Stimulated activated CD4-positive, alpha-beta T cell treated with anti-CD3 and anti-CD28 coated beads, Interleukin-4, amount 100 ng/mL, for 4 hours (primary cell): Measurements from ENCODE around the gene WNT7A.
"Not testable (repeated sequence)": the region's sequence is repeated elsewhere in the genome, so short reads cannot be mapped to it uniquely, and the experiment has no call there.

Experiments used
- DNase-seq, 2 experiments: peaks; one replicate each; pipeline ENCODE4 v3.0.0-alpha.2; 2020

WNT7A gene

DNA sequence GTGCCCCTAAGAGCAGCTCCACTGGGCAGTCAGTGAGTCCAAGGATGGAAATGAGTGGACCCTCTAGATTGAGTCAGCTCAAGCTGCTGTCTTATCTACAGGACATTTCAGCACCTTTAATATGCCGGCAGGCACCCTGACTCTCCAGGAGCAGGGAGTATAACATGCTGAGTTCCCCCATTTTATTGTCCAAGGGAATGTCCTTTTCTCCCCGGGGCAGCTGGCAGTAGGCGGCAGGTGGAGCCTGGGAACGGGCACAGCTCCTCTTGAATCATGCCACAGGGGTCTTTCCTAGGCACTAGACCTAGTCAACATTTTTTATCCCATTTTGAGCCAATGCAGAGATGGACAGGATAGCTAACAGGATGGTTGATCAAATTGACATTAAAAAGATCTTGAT is 14.8 kb downstream of the WNT7A start:
- DNase-seq = no peak

DNA sequence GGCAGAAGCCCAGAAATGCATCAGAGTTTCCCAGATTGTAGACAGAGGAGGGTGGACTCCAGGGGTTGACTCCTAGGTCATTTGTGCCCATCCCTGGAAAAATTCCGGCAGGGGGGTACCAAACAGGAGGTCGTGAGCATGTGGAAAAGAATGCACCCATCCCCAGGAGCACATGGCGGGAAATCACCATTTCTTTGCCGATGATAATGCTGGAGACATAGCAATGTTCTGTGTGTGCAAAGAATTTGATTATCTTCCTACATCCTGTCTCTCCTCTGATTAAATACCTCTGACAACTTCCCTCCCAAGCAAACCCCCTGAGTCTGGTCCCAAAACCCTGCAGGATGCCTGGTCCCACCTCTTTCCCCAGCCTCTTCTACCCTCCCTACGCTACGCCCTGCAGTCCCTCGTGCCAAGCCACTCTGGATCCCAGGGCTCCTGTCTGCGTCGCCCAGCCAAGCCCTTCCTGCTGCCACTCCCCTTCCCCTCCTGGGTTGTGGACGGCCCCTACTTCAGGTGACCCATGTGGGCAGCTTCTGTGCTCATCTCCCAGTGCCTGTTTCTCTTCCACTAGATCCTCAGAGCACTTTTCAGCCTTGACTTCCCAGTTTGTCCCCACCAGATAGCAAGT is 15.8 kb downstream of the WNT7A start:
- DNase-seq = no peak

DNA sequence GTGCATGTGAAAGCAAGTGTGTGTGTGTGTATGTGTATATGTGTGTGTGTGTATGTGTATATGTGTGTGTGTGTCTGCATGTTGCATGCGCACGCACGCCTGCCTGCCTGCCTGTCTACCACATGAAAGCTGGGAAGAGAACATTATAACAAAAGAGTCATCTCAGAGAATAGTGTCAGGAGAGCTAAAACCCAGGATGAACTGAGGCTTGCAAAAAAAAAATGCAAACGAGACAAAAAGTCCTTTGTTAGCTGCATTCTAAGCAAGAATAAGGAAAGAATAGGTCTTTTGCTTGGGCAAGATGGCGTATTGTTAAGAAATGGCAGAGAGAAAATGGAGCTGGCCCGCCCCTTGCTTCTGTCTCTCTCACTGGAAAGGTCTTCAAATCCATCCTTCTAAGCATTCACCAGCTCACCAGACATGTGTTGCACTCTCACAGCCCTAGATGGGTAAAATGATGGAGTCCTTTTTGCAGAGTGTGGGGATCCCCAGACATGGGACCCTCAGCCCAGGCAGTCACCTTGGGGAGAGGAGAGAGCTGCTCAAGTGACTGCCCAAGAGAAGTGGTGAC is 16.4 kb downstream of the WNT7A start:
- no peak for DNase-seq

DNA sequence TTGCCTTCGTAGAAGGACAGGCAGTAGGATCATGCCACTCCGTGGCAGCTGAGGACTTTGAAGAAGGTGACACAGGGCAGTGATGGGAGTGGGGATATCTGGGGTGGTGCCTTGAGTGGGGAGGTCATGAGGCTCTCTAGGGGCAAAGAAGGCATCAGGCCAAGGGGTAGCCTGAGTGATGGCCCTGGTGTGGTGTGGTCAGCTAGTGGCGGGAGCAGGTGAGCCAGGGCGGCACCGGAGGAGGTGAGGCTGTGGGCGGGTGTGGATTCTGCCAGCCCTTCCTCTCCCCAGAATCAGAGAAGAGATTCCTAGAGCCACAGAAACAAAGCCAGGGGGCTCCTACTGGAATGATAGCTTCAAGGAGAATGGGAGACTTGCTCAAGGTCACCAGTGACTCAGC is 18.4 kb downstream of the WNT7A start:
- DNase-seq = no peak

DNA sequence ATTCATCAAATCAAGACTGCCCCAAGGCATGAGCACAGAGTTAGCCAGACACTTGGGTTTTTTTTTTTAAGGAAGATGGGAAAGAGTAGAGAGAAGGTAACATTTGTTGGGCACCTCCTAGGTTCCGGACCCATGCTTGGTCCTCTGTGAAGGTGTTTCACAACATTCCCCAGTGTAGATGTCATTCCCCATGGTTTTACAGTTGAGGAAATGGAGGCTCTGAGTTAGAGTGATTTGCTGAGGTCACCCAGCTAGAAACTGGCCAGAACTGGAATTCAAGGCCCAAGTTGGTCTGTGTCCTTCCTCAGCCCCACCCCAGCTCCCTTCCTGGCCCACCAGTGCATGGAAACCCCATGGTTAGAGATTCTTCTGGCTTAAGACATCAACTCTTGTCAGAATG is 19.9 kb downstream of the WNT7A start:
- DNase-seq = no peak

DNA sequence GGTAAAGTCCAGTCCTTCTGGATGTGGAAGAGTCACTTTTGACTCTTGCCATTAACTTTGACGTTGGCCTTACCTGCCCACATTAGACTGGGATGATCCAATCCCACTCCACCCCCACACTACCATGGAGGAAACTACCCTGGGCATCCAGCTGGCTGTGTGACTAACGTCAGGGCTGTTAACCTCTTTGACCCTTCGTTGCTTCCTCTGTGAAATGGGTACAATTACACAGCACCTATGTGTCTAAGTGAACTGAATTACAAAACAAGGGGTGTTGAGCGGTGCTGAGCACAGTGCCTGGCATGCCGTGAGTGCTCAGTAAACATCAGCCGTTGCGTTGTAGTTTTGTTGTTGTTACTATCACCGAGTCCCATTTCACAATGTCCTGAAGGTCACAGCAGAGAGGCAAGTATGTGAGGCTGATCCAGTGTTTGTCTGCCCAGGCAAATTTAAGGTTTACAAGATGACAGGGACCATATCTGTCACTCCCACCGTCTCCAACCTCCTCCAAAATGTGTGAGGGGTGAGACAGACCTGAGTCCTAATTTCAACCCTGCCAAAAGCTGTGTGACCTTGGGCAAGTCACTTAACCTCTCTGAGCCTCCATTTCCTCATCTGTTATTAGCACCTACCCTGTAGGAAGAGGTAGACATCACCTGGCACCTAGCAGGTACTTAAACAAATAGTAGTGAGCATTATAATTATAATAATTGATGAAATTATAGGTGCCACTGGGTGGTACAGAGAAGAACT is 20.9 kb downstream of the WNT7A start:
- no peak for DNase-seq

DNA sequence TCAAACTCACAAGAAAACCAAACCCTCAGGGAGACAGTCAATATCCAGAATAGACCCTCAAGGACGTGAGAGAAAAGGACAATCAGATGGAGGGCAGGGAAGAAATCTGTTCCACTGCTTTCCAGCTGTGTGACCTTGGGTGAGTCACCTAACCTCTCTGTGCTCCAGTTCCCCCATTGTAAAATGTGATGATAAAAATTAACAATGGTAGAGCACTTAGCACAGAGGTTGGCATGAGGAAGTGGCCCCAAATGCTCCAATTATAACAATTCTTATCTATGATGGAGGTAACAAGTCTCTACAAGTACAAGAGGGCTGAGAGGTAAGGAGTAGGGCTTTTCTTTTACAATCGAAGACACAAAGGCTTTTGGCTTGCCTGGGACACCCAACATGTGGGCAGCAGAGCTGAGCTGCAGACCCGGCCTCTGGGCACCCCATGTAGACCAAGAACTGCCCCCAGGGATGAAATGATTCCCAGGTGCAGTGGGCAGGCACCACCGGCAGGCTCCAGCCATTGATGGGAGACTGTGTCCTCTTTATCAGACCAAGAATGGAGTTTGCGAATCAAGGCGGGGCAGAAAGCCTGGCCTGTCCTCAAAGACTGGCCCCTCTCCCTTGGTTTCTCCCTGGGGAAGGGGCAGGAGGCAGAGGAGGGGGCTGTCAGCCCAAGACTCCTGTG is 22.0 kb downstream of the WNT7A start:
- no peak for DNase-seq

DNA sequence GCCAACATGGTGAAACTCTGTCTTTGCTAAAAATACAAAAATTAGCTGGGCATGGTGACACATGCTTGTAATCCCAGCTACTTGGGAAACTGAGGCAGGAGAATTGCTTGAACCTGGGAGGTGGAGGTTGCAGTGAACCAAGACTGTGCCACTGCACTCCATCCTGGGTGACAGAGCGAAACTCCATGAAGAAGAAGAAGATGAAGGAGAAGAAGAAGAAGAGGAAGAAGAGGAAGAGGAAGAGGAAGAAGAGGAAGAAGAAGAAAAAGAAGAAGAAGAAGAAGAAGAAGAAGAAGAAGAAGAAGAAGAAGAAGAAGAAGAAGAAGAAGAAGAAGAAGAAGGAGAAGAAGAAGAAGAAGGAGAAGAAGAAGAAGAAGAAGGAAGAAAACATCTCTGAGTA is 23.2 kb downstream of the WNT7A start:
- DNase-seq = not testable (repeated sequence)

DNA sequence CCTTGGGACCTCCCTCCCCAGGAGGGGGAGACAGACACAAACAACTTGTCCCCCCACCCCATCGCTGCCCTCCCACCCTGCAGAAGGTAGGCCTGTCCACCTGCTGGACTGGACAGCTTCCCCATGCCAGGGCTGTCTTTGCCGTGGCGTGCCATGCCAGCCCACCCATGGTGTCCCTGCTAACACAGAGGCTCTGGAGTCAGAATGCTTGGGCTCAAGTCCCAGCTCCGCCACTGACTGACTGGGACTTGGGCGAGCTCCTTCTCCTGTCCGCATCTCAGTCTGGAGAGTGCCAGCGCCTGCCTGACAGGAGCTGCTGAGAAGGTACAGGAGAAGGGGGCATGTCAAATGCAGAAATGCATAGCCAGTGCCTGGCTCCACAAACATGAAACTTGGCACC is 23.9 kb downstream of the WNT7A start:
- no peak for DNase-seq

DNA sequence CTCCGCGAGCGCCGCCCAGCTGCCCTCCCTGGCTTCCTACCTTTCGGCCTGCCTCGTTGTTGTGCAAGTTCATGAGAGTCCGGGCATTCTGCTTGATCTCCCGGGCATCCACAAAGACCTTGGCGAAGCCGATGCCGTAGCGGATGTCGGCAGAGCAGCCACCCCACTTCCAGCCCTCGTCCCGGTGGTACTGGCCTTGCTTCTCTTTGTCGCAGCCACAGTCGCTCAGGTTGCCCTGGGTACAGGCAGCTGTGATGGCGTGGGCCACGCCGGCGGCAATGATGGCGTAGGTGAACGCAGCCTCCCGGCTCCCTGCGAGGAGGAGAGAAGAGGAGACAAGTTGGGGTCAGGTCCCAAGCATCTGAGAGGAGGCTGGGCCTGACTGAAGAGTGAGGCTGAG is 25.4 kb downstream of the WNT7A start:
- no peak for DNase-seq

DNA sequence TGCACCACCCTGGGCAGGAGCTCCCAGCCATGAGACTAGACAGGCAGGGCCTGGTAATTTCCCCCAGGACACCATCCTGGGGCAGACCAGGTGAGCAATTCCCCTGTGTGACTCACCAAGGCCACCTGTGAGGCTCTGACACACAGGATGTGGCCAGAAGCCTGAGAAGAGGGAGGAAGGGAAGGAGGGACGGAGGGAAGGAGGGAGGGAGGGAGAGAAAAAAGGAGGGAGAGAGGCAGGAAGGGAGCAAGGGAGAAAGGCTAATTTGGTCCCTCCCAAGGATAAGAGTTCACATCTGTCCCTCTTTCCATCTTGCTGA is 25.9 kb downstream of the WNT7A start:
- DNase-seq = no peak

DNA sequence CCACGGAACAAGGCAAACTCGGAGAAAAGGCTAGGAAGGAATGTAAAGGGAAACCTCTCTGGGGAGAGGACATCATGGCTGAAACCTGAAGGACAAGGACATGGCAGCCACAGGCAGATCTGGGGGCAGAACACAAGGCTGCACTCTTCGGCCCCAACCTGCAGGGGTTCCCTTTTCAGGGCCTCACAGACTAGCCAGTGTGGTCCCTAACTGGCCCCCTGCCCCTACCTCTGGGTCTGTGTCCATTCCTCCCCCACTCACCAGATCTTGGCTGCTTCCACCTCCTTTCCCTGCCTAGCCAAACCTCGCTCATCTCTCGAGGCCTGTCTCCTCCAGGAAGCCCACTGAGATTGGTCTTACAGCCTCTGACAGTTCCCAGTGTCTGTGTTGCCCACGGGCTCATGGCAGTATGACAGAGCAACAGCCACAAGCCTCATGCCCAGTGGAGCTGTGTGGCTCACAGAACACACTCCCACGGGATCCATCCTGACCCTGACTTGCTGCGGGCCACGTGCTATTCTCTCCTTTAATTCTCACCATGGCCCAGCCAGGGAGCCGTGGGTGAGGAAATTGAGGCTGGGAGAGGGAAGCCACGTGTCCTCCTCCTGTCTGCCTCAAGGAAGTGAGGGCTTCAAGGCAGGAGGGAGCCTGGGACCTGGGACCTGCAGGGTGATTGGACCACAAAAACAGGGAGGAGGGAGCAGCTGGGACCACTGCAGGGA is 26.5 kb downstream of the WNT7A start:
- DNase-seq = no peak

DNA sequence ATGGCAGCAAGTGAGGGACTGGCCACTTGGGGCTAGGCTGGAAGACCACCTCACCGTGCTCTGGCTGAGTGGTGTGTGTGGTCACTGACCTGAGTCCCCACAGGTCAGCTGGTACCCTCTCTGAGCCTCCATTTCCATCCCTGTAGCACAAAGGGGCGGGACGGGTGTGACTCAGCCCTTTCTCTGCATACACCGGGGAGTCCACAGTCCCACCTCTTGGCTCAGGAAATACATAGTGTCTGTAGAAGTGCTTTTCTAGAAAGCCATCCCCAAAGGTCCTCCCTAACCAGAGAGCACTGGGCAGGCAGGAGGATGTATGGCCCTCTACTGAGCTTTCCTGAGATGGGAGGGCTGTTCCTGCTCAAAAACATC is 27.2 kb downstream of the WNT7A start:
- no peak for DNase-seq

DNA sequence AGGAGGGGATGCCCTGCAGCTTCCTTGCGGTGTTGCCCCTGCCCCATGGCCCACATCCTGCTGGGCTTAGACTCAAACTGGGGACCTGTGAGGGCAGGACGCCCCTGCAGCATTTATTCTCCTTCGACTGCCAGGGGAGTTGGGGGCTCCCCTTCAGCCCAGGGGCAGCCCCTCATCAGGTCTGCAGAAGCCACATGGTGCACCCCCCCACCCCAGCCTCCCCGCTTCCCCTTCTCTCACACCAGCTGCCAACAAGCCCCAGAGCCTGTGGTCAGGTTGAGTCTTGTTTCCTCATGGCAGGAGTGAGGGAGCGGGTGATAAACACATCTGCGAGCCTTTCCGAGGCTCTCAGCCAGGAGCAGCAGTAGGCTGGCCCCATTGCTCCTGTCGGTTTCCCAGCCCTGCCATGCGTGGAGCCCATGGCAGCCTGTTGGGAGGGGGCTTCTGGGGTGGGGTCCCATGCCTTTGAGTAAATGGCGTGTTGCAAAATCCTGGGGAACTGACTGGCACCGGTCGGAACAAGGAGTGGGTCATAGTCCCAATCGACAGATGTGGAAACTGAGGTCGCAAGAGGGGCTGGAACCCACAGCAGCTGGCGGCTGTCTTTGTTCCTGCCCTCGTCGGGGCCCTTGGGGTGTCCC is 27.8 kb downstream of the WNT7A start:
- no peak for DNase-seq

DNA sequence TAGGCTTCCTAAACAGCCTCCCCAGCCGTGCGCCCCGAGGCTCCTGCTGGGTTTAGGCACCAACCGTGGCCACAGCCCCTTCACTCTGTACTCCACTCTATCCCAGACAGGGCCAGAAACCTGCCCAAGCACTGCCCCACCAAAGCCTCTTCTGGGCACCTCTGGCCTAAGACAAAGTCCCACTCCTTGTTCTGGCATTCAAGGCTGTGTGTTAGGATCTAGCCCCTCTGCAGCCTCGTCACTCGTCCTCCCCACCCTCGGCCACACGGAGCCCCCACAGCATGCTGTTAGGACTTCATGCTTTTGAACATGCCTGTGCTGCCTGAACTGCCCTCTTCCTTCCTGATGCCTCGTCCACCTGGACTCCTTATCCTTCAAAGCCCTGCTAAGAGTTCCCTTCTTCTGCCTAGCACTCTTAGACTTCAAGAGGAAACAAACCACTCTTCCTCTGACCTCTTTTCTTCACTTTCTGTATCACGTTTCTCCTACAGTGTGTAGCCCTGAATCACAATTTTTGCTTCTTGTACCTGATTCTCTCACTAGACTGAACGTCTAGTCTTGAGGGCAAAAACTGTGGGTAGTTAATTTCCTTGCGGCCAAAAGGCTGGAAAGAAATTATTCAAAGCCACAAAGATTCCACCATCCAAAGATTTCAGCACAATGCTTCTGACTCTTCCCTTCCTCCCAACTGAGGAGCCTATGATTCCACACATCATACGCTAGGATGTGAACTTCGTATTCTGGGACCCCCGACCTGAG is 28.6 kb downstream of the WNT7A start:
- no peak for DNase-seq

DNA sequence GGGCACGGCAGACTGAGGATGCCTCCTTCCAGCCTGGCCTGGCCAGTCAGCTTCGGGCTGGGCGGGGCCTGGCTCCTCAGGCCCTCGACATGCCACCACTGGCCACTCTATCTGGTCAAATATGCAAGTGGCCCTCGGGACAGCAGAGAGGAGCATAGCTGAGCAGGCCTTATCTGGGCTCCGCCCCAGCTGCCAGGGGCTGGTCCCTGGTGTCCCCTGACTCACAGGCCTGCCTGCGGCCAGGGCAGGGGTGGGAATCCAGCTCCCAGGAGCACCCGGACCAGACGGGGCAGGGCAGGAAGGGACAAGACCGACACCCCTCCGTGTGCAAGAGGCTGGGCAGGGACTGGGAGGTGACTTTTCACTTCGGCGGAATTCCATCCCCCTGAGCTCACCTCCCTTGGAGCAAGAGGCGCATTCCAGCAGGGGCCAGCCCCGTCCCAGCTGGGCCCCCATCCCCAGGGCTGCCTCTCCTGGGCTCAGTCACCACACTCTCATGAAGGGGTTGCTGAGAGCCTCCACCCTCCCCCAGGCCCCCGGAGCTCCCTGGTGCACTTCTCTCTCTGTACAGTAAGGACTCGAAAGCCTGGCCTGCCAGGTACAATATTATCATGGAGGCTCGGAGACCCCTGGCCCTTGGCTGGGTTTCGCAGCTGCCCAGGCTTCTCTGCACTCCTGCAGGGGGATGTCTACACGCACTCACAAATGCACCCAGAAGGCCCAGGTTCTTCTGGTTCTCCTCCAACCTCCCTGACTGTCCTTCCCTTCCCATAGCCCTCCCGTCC is 29.5 kb downstream of the WNT7A start:
- no peak for DNase-seq

DNA sequence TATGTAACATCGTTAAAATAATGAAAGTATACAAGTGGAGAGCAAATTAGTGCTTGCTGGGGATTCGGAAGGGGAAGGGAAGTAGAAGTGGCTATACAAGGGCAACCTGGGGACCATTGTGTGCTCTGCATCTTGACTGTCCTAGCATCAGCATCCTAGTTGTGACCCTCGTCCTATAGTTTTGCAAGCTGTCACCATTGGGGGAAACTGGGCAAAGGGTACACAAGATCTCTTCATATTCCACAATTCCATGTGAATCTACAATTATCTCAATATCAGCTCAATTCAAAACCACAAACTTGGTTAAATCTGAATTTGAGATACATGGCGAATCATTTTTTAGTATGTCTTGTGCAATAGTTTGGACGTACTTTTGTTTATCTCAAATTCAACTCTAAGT is 30.9 kb downstream of the WNT7A start:
- DNase-seq = no peak

DNA sequence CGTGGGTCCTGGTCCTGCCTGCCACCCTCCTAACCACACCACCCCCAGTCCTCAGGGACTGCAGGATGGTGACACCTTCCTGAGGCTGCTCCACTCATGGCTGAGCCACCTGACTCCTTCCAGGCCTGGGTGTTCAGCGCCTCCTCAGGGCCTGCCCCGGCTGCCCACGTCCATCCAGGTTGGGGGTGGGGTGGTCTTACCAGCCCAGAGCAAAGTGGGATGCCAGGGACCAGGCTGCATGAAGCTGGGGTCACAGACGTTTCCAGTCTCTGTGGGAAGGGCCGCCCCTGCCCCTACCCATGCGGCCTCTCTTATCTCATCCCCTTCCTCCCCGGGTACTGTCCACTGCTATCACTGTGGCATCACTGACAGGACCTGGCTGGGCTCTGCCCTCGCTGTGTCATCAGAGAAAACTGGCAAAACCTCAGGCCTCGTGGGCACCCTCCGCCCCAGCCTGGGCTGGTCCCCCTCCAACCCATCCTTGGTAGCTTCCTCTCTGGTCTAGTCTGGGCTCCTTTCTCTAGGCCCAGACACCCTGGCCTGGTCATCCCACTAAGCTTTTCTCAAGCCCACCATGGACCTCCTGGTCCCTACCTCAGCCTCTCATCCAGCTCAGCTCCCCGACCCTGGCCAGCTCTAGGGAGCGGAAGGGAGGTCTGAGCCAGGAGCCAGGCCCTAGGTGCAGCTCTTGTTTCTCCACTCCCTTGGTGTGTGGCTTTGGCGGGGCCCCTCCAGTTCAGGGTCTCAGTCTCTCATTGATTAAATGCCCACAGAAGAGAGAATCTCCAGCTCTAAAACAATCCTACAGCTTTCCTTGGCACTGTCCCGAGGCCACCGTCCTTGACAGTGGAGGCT is 32.9 kb downstream of the WNT7A start:
- DNase-seq = no peak

DNA sequence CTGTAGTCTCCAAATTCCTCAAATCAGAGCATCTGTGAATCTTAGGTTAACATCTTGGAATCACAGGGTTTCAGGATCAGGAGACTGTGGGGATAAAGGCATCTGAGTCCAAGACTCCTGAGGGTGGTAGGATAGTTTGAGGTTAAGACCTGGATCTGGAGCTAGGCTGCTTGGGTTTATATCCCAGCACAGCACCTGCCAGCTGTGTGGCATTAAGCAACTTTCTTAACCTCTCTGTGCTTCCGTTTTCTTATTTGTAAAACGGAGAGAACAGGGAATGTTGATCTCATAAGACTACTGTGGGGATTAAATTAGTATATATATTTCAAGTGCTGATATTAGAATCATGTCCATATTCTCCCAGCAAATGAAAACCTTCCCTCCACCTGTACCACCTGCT is 33.6 kb downstream of the WNT7A start:
- DNase-seq = no peak

DNA sequence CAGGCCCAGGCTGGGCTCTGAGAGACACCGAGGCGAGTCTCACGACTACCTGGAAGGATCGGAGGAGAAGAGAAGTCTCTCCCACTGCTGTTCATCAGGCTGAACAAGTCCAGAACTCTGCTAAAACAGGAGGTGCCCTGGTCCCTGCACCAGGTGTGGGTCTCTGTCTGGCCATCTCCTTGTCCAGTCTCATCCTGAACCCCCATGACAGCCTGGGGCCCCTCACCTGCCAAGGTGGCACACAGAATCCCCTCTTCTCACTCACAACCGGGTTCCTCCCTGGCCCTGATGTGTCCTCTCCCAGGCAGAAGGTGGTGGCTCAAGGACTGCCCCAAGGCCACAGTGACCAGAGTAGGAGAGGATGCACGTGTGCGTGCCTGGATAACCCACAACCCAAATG is 34.1 kb downstream of the WNT7A start:
- no peak for DNase-seq
